ENCODE results near the gene ZBTB21. TPM values are rescaled to one million over a fixed set of nuclear protein-coding genes. Genes with fewer than 3 reads are reported as not detected.

ZBTB21 gene
- polyA plus RNA-seq, 2 of the 4 experiments (the other 2 are of a cell fraction), result 5.4 to 13.1 TPM

GRCh38 chr21:42049578-42050430 is 39.6 kb upstream of the ZBTB21 start:
- no peak for DNase-seq (ENCODE audit: low read depth in 1 of 2, low spot score in 1 of 2)
- no peak for ATAC-seq
- no peak for FAIRE-seq

GRCh38 chr21:42048870-42049577 is 38.9 kb upstream of the ZBTB21 start:
- DNase-seq (ENCODE audit: low read depth in 1 of 2, low spot score in 1 of 2) (no peak), ATAC-seq (no peak), FAIRE-seq (no peak)
- H3K9me3 ChIP-seq, result no peaks in the 10 kb centered on the region
- ChIA-PET POLR2A (no interaction called here), CTCF (interaction anchor here (1.2 kb wide), 1 partner anchor 59 kb away, joined by 4 read pairs; no protein-coding TSS in a partner anchor)
- H3K4me2 ChIP-seq, result no peak overlapping the region
- no peak overlapping the region for H3K4me3 ChIP-seq
- H3K27ac ChIP-seq, result no peak overlapping the region
- no peak for TF ChIP-seq RAD21 (conservative IDR thresholded peaks at IDR 0.05 in 1 of 2, IDR thresholded peaks at IDR 0.05 in 1 of 2)
- TF ChIP-seq ZC3H11A (IDR thresholded peaks at IDR 0.05), result no peak
- TF ChIP-seq ZFP36 (IDR thresholded peaks at IDR 0.05; ENCODE audit: borderline replicate concordance, partially characterized antibody), result no peak
- no peak for TF ChIP-seq PBX3 (IDR thresholded peaks at IDR 0.05)
- no peak for TF ChIP-seq HDAC2 (IDR thresholded peaks at IDR 0.05)
- TF ChIP-seq MYC (IDR thresholded peaks at IDR 0.05; ENCODE audit: borderline replicate concordance, low read length), result no peak
- no peak for TF ChIP-seq ESRRA (IDR thresholded peaks at IDR 0.05; ENCODE audit: borderline replicate concordance, low read length)
- TF ChIP-seq CBX8 (IDR thresholded peaks at IDR 0.05), result no peak
- TF ChIP-seq NPAS2 (CRISPR knock-in tag; IDR thresholded peaks at IDR 0.05; ENCODE audit: borderline replicate concordance), result no peak
- no peak for TF ChIP-seq MAFK (IDR thresholded peaks at IDR 0.05; ENCODE audit: partially characterized antibody)
- TF ChIP-seq RCOR1 (IDR thresholded peaks at IDR 0.05; ENCODE audit: low read depth, low read length), result no peak
- TF ChIP-seq EHMT2 (IDR thresholded peaks at IDR 0.05; ENCODE audit: low read depth), result no peak
- no peak for TF ChIP-seq MAX (IDR thresholded peaks at IDR 0.05)
- no peak for TF ChIP-seq USF2 (IDR thresholded peaks at IDR 0.05)
- no peak for TF ChIP-seq ATOH8 (CRISPR knock-in tag; IDR thresholded peaks at IDR 0.05; ENCODE audit: low read depth)
- TF ChIP-seq HOXA7 (CRISPR knock-in tag; IDR thresholded peaks at IDR 0.05), result no peak
- no peak for TF ChIP-seq HEYL (CRISPR knock-in tag; IDR thresholded peaks at IDR 0.05)
- no peak for TF ChIP-seq POLR2AphosphoS2 (conservative IDR thresholded peaks at IDR 0.05; ENCODE audit: low read length)
- 72% methylated on average over 8 of the region's 10 CpGs for WGBS (ENCODE audit: missing lambda C conversion rate)
- no peaks in the 10 kb centered on the region for H3K4me1 ChIP-seq

More at GRCh38 chr21:42049578-42050430, 39.6 kb upstream of the ZBTB21 start:
- Histone ChIP-seq H3K9me3 (no peaks in the 10 kb centered on the region), H3K4me1 (no peaks in the 10 kb centered on the region), H3K27ac (no peak overlapping the region), H3K4me2 (no peak overlapping the region), H3K4me3 (no peak overlapping the region)
- WGBS (ENCODE audit: missing lambda C conversion rate), result 66% methylated on average over 11 of the region's 16 CpGs
- TF ChIP-seq ZSCAN20 (CRISPR knock-in tag; IDR thresholded peaks at IDR 0.05), result no peak
- TF ChIP-seq BCL3 (IDR thresholded peaks at IDR 0.05), result no peak
- TF ChIP-seq MAX (IDR thresholded peaks at IDR 0.05), result no peak
- TF ChIP-seq HEYL (CRISPR knock-in tag; IDR thresholded peaks at IDR 0.05), result no peak
- POLR2A ChIA-PET, result no interaction called here
- CTCF ChIA-PET, result interaction anchor here (1.2 kb wide), 1 partner anchor 58 kb away, joined by 4 read pairs; no protein-coding TSS in a partner anchor

Data from A549 (cell line).